Naive B cell (primary cell): ENCODE results near the gene ARHGAP4. TPM values are rescaled to one million over a fixed set of nuclear protein-coding genes. Genes with fewer than 3 reads are reported as not detected.

Source experiments
- ATAC-seq, 2 donors: fragments of 150-1000 bp; cut with Tn5 transposase; 2 replicates each; pipeline ENCODE4 v1.10.0; 2021; ENCODE audit warnings: low read depth in 2 of 2, mild to moderate bottlenecking in 2 of 2, moderate library complexity in 2 of 2
- DNase-seq: peaks from one replicate; pipeline ENCODE4 v3.0.0; 2022
- H3K27ac Mint-ChIP-seq, 6 donors: one replicate each; pipeline ENCODE4 v1.8.0; 2020 to 2022; ENCODE audit warnings: mild to moderate bottlenecking in 6 of 6, mixed read lengths in 6 of 6, moderate library complexity in 5 of 6, inconsistent platforms in 2 of 6
- H3K27me3 Mint-ChIP-seq, 3 donors: one replicate each; pipeline ENCODE4 v1.8.0; 2021 to 2022; ENCODE audit warnings: mixed read lengths in 3 of 3, mild to moderate bottlenecking in 1 of 3
- H3K36me3 Mint-ChIP-seq, 2 donors: one replicate each; pipeline ENCODE4 v1.8.0; 2020 to 2022; ENCODE audit warnings: mixed read lengths in 2 of 2, inconsistent platforms in 1 of 2, mild to moderate bottlenecking in 1 of 2
- H3K4me1 Mint-ChIP-seq, 3 donors: one replicate each; pipeline ENCODE4 v1.8.0; 2020 to 2022; ENCODE audit warnings: mixed read lengths in 3 of 3, inconsistent platforms in 1 of 3, mild to moderate bottlenecking in 1 of 3, moderate library complexity in 1 of 3
- H3K4me3 Mint-ChIP-seq, 8 donors: one replicate each; pipeline ENCODE4 v1.8.0; 2020 to 2022; ENCODE audit warnings: mild to moderate bottlenecking in 8 of 8, mixed read lengths in 8 of 8, moderate library complexity in 8 of 8, inconsistent platforms in 2 of 8
- H3K9me3 Mint-ChIP-seq, 7 donors: one replicate each; pipeline ENCODE4 v1.8.0; 2020 to 2022; ENCODE audit warnings: mixed read lengths in 7 of 7, mild to moderate bottlenecking in 5 of 7, inconsistent platforms in 2 of 7, moderate library complexity in 1 of 7
- polyA plus RNA-seq, 6 donors: library from polyadenylated mRNA; unstranded; fragments of 300-500 nt; fragmentation: Illumina TruSeq; gene quantifications; one replicate each; pipeline ENCODE4 v1.2.3, GENCODE V29; 2021; ENCODE audit warnings: low read depth in 6 of 6

ARHGAP4 gene
- polyA plus RNA-seq, 6 donors from 2014 or later: 71.5 to 147 (median 83.5) TPM

DNA sequence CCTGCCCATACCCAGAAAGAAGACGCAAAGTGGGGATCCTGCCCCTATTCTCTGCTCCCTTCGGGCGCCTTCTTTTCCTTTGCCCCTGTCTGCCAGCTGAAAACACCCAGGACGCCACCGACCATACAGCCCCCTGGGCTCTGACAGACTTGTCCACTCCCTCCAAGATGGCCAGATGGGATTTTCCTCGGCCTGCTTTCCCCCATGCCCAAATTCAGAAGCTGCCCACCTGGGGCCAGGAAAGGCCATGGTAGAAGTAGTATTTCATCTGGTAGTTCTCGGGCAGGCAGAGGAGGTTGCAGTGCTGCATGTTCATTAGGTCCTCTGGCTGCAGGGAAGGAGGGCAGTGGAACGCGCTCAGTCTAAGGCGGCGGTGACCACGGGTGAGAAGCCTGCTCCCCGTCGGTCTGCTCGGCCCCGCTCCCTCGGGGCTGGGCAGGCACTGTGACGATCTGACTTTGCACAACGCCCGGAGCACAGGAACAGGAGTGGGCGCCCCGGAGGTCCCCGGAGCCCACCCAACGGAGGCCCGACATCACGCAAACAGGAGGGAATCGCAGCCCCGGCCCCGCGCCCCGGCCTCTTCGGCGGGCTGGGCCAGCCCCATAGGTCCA is 8.2 kb upstream of the ARHGAP4 start:
- Mint-ChIP-seq H3K27me3 (no peaks in the 10 kb centered on the region), H3K4me1 (peaks cover 20 to 35% (median 23%) of the 10 kb centered on the region in 3 donors), H3K36me3 (peaks cover 0 to 11% of the 10 kb centered on the region in 2 donors), H3K4me3 (peak overlapping the region; percentile 78 to 92 (median 88)), H3K27ac (peak overlapping the region; percentile 69 to 94 (median 81)), H3K9me3 (peaks cover 0 to 6% (median 0%) of the 10 kb centered on the region in 7 donors)
- no peak for DNase-seq
- peak; percentile 6 to 20 for ATAC-seq

DNA sequence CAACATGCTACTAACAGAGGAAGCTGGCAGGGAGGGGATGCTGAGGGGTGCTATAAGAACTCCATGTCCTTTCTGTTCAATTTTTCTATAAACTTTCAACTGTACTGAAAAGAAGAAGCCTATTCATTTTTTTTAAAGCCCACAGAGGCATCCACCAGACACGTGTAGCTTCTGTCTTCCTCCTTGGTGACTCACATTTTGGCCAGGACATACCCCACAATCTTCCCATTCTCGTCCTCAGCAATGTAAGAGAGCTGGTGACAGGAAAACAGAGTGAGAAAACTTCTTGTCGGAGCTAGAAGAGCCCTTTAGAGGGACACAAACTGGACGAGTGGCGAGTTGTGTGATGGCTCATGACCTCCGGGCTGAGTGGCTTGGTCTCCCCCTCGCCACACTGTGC is 7.7 kb upstream of the ARHGAP4 start:
- H3K4me1 Mint-ChIP-seq: peaks cover 20 to 39% (median 26%) of the 10 kb centered on the region in 3 donors
- peaks cover 0 to 6% (median 0%) of the 10 kb centered on the region in 7 donors for H3K9me3 Mint-ChIP-seq
- peak overlapping the region; percentile 78 to 92 (median 88) for H3K4me3 Mint-ChIP-seq
- DNase-seq (no peak), ATAC-seq (no peak)
- H3K27me3 Mint-ChIP-seq: no peaks in the 10 kb centered on the region
- H3K36me3 Mint-ChIP-seq: peaks cover 0 to 11% of the 10 kb centered on the region in 2 donors
- H3K27ac Mint-ChIP-seq: peak overlapping the region in 5 of 6 donors; percentile 18 to 94 (median 81)

DNA sequence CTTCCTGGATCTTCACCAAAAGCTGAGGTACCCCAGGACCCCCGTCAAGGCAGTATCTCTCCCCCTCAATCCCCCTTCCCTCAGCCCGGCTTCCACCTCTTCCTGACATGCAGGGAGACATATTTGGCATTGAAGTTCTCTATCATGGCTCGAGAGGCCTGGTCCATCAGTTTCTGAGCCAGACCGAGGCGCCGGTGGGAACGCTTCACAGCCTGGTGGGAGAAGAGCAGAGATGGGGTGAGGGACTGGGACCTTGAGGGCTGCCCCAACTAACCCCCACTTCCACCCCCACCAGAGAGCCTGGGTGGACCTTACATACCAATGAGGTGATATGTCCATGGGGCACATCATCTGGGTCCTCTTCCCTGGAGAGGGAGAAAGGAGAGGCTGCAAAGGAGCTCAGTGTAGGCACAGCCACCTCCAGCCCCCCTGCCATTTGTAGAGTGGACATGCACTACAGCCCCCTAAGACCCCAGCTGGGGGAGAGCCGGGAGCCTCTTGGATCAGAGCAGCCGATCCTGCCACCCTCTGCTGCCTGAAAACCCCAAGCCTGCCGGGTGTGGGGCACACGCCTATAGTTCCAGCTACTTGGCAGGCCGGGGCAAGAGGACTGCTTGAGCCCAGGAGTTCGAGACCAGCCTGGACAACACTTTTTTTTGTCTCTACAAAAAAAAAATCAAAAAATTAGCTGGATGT is 6.3 kb upstream of the ARHGAP4 start:
- Mint-ChIP-seq H3K9me3 (peaks cover 0 to 6% (median 0%) of the 10 kb centered on the region in 7 donors), H3K36me3 (peaks cover 0 to 11% of the 10 kb centered on the region in 2 donors), H3K4me3 (peak overlapping the region in 3 of 8 donors; percentile 15 to 87 (median 51)), H3K27me3 (no peaks in the 10 kb centered on the region), H3K4me1 (peaks cover 22 to 42% (median 31%) of the 10 kb centered on the region in 3 donors), H3K27ac (peak overlapping the region in 1 of 6 donors; percentile 50)
- ATAC-seq (no peak), DNase-seq (no peak)

DNA sequence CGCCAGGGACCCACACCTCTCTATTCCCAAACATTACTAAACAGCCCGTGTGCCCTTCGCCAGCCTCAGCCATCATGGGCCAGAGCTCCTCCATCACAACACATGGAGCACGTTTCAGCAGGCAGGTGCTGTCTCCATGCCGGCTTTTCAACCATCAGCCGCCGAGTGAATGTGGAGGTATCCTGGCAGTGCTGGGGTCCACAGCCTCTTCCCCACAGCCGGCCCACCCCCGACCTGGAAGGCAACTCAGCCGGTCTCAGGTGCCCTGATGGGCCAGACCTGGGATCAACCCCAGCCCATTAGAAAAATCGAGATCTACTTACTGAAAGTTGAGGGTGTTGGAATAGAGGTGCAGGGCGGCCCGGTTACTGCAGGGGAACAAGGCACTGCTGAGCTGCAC is 5.7 kb upstream of the ARHGAP4 start:
- H3K9me3 Mint-ChIP-seq: peaks cover 0 to 6% (median 0%) of the 10 kb centered on the region in 7 donors
- no peaks in the 10 kb centered on the region for H3K27me3 Mint-ChIP-seq
- peaks cover 29 to 49% (median 35%) of the 10 kb centered on the region in 3 donors for H3K4me1 Mint-ChIP-seq
- peak overlapping the region in 2 of 8 donors; percentile 24 to 43 for H3K4me3 Mint-ChIP-seq
- no peak for DNase-seq
- peaks cover 0 to 11% of the 10 kb centered on the region in 2 donors for H3K36me3 Mint-ChIP-seq
- ATAC-seq: no peak
- peak overlapping the region in 4 of 6 donors; percentile 13 to 92 (median 46) for H3K27ac Mint-ChIP-seq

DNA sequence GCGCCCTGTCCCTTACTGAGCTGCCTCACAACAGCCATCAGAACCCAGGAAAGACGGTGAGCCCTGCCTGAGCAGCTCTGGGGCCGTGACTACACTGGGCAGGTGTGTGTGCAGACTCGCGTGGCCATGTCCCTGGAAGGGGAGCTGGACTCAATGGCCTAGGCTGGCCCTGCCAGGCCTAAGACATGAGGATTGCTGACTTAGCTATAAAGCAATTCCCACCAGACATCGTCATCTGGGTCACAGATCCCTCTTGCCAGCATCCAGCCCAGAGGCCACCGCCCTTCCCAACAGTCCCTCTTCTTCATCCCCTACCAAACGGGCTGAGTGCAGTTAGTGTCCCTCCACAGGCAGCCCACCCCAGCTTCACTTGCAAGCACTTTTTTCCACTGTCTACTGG is 5.1 kb upstream of the ARHGAP4 start:
- peaks cover 0 to 3% (median 0%) of the 10 kb centered on the region in 7 donors for H3K9me3 Mint-ChIP-seq
- peaks cover 0 to 11% of the 10 kb centered on the region in 2 donors for H3K36me3 Mint-ChIP-seq
- no peak for ATAC-seq
- peak overlapping the region in 3 of 6 donors; percentile 42 to 74 (median 52) for H3K27ac Mint-ChIP-seq
- H3K4me3 Mint-ChIP-seq: no peak overlapping the region
- DNase-seq: no peak
- no peaks in the 10 kb centered on the region for H3K27me3 Mint-ChIP-seq
- H3K4me1 Mint-ChIP-seq: peaks cover 33 to 49% (median 35%) of the 10 kb centered on the region in 3 donors

DNA sequence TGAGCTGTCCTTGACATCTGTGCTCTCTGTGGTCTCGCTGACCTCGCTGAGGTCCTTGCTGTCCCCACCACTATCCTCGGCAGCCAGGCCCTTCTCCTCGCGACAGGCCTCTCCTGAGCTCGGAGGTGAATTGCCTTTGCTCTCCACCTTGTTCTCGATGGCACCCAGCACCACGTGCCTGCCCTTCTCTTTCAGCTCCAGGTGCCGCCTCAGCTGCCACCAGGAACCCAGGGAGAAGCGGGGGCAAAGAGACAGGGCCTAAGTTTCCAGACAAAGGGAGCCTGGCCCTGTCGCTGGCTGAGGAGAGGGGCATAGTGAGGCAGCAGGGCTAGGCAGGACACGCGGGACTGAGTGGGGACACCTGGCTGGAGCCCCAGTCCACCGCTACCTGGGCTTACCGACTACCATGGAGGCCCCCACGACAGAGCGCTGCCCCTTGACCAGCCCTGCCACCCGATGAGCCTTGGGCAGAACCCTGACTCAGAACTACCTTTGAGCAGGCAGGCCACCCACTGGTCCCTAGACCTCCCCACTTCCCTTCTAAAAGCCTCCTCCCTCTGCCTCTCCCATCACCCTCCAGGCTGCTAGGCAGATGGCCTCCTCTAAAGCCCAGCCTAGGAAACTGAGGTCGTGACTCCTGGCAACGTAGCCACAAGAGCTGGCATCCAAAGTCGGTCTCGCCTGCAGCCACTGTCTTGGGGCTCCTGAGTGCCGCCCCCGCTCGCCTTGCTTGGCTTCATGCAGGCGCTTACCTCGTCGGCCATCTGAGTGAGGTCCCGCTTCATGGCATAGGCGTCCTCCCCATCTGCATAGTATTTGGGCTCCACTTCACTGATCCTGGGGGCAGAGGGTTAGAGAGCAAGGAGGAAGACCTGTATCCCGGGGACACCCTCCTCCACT is 4.2 kb upstream of the ARHGAP4 start:
- Mint-ChIP-seq H3K36me3 (peaks cover 0 to 11% of the 10 kb centered on the region in 2 donors), H3K9me3 (peaks cover 0 to 3% (median 0%) of the 10 kb centered on the region in 7 donors), H3K4me3 (peak overlapping the region in 2 of 8 donors; percentile 12 to 43), H3K4me1 (peaks cover 33 to 46% (median 41%) of the 10 kb centered on the region in 3 donors), H3K27me3 (no peaks in the 10 kb centered on the region), H3K27ac (peak overlapping the region in 5 of 6 donors; percentile 42 to 99 (median 90))
- no peak for ATAC-seq
- DNase-seq: no peak

DNA sequence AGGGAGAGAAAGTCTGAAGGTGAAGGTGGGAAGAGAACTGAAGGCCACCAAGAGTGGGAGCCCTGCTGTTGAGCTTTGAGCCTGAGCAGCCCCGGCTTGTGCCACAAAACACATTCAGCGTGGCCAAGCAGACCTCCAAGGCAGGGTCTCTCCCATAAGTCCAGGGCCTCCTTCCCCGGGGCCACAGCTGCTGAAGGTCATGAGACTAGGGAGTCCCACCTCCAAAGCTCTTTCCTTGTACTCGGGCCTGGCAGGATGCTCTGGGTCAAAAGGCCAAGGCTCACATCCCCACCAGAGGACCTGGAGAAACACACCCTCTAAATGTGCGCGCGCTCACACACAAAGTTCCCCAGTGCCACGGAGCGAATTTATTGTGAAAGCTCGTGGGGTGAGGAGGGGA is 3.5 kb upstream of the ARHGAP4 start:
- H3K9me3 Mint-ChIP-seq: peaks cover 0 to 3% (median 0%) of the 10 kb centered on the region in 7 donors
- ATAC-seq (no peak), DNase-seq (no peak)
- H3K27me3 Mint-ChIP-seq: no peaks in the 10 kb centered on the region
- peaks cover 0 to 11% of the 10 kb centered on the region in 2 donors for H3K36me3 Mint-ChIP-seq
- peak overlapping the region in 3 of 8 donors; percentile 12 to 97 (median 59) for H3K4me3 Mint-ChIP-seq
- H3K4me1 Mint-ChIP-seq: peaks cover 36 to 53% (median 48%) of the 10 kb centered on the region in 3 donors
- H3K27ac Mint-ChIP-seq: peak overlapping the region in 5 of 6 donors; percentile 14 to 99 (median 73)

DNA sequence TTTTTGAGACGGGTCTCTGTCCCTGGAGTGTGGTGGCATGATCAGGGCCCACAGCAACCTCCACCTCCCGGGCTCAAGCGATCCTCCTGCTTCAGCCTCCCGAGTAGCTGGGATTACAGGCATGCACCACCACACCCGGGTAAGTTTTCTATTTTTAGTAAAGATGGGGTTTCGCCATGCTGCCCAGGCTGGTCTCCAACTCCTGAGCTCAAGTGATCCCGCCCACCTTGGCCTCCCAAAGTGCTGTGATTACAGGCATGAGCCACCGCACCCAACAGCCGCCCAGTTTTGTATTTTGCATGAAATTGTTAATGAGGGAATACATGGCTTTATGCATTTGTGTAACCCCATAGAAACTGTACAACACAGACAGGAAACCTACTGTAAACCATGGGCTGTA is 2.8 kb upstream of the ARHGAP4 start:
- Mint-ChIP-seq H3K9me3 (peaks cover 0 to 2% (median 0%) of the 10 kb centered on the region in 7 donors), H3K4me1 (peaks cover 38 to 56% (median 49%) of the 10 kb centered on the region in 3 donors), H3K36me3 (peaks cover 0 to 11% of the 10 kb centered on the region in 2 donors), H3K27ac (peak overlapping the region in 4 of 6 donors; percentile 73 to 99 (median 99)), H3K27me3 (no peaks in the 10 kb centered on the region), H3K4me3 (peak overlapping the region in 7 of 8 donors; percentile 63 to 97 (median 92))
- ATAC-seq (no peak), DNase-seq (no peak)

DNA sequence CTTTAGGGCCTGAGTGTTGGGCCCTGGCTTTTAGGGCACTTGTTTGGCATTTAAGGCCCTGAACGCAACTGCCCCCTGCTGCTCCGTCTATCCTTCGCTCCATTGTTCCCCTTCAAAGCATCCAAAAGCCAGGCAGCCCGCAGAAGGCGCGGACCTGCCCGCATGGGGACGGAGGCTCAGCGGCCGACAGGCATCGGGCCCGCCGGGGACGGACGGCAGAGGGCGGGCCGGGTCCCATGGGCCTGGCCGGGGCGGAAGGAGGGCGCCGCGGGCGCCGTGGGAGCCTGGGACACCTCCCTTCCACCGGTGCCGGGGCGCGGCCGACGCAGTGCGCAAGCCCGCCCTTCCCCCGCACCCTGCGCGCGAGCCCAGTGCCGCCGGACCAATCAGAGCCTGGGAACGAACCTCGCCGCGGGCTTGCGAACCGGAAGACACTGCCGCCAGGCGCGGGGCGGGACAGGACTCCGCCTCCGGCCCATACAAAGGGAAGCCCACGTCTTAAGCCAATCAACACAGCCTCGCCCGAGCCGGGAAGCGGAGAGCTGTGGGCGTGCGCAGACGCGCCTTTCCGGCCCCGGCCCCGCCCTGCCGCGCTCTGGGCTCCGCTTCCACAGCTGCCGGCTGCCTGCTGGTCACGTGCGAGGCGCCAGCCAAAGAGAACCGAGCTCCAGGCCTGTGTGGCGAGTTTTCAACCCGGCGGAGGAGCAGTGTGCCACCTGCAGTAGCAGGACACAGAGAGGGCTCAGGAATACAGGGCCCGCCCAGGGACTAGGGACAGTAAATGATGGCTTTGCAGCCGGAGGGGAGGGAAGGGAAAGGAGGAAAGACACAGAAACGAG is 2.1 kb upstream of the ARHGAP4 start:
- H3K27ac Mint-ChIP-seq: peak overlapping the region; percentile 99 to 100 (median 100)

DNA sequence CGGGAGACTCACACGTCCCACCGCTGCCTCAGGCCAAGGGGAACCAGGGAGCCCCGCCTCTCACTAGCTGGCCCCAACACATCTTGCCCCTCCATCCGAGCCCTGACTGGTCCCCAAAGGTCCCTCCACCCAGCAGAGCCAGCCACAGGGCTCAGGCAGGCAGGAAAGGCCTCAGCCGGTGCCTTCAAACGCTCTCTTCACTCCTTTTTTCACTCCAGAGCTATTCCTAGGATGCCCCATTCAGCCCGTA is 1.5 kb upstream of the ARHGAP4 start:
- ATAC-seq (no peak), DNase-seq (no peak)
- H3K36me3 Mint-ChIP-seq: peaks cover 0 to 11% of the 10 kb centered on the region in 2 donors
- peaks cover 45 to 65% (median 56%) of the 10 kb centered on the region in 3 donors for H3K4me1 Mint-ChIP-seq
- H3K27me3 Mint-ChIP-seq: no peaks in the 10 kb centered on the region
- H3K4me3 Mint-ChIP-seq: peak overlapping the region; percentile 87 to 97 (median 95)
- peak overlapping the region; percentile 99 to 100 (median 100) for H3K27ac Mint-ChIP-seq
- no peaks in the 10 kb centered on the region for H3K9me3 Mint-ChIP-seq

More for the DNA sequence above, 2.1 kb upstream of the ARHGAP4 start:
- Mint-ChIP-seq H3K9me3 (peaks cover 0 to 2% (median 0%) of the 10 kb centered on the region in 7 donors), H3K27me3 (no peaks in the 10 kb centered on the region), H3K4me3 (peak overlapping the region; percentile 87 to 97 (median 95)), H3K4me1 (peaks cover 40 to 60% (median 51%) of the 10 kb centered on the region in 3 donors), H3K36me3 (peaks cover 0 to 11% of the 10 kb centered on the region in 2 donors)
- peak; percentile 95 for DNase-seq
- peak; percentile 62 to 65 for ATAC-seq

DNA sequence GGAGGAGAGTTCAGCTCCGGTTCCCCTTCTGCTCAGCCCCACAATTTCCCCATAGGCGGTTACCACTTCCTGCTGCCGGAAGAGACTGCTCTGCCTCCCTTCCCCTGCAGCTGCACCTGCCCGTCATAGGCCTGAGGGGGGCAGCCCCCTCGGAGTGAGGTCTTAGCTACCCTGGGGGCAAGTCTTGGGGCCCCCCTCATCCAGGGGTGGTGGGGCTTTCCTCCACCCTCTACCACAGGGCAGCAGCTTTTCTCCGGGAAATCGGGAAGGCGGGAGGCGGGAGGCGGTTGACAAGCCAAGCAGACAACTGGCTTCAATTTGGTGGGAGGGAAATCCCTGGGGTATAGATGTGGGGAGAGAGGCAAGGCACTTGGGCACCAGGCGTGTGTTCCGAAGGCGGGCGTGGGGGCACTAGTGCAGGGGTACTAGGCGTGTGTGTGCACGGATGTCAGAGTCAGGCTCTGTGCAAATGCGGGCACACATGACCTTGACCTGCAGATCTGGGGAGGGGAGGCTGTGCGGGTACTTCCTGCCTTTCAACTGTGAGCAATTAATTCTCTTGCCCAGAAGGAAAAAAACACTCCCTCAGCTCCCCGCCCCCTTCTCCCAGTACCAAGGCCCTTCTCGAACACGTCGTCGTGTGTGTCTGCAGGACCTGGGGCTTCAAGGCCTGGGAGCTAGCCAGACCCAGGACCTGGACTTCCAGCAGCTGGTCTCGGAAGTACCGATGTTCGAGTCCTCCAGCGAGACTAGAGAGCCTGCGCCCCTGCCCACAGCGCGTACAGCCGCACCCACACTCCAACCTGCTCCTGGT is 1.0 kb upstream of the ARHGAP4 start:
- DNase-seq (peak; percentile 93), ATAC-seq (peak; percentile 56 to 61)
- Mint-ChIP-seq H3K36me3 (peaks cover 0 to 11% of the 10 kb centered on the region in 2 donors), H3K27ac (peak overlapping the region; percentile 99 to 100 (median 100)), H3K9me3 (no peaks in the 10 kb centered on the region), H3K4me1 (peaks cover 51 to 70% (median 56%) of the 10 kb centered on the region in 3 donors), H3K27me3 (no peaks in the 10 kb centered on the region), H3K4me3 (peak overlapping the region; percentile 87 to 97 (median 95))

DNA sequence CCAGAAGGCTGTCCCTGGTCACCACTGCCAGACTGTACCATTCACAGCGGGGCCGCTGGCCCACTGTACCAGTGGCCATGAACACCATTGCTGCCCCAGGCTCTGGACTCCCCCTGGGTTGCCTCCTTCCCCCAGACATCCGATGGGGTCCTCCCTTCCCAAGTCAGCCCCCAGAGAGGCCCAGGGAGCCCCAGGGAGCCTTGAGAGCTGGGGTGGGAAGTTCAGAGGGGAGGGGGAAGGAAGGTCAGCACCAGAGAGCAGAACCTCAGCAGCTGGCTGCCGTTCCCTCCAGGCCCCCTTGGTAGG is 441 bp upstream of the ARHGAP4 start:
- no peaks in the 10 kb centered on the region for H3K27me3 Mint-ChIP-seq
- peaks cover 49 to 70% (median 51%) of the 10 kb centered on the region in 3 donors for H3K4me1 Mint-ChIP-seq
- DNase-seq: no peak
- H3K4me3 Mint-ChIP-seq: peak overlapping the region; percentile 87 to 97 (median 95)
- peak overlapping the region; percentile 99 to 100 (median 100) for H3K27ac Mint-ChIP-seq
- ATAC-seq: no peak
- peaks cover 0 to 6% of the 10 kb centered on the region in 2 donors for H3K36me3 Mint-ChIP-seq
- H3K9me3 Mint-ChIP-seq: no peaks in the 10 kb centered on the region
